Endodermal cell (in vitro differentiated cells): Measurements from ENCODE around the gene MFSD2A. TPM values are rescaled to one million over a fixed set of nuclear protein-coding genes. Genes with fewer than 3 reads are reported as not detected.
A peak's percentile ranks its signal among the peaks of the same experiment; 100 is the strongest.

Experiments used
- DNase-seq: peaks from one replicate; pipeline ENCODE4 v3.0.0-alpha.2; 2017
- H3K27ac ChIP-seq: 2 replicates; pipeline ENCODE4 v1.5.1; 2013; ENCODE audit warnings: mild to moderate bottlenecking, low read depth, low read length, moderate library complexity
- H3K27me3 ChIP-seq: 2 replicates; pipeline ENCODE4 v1.6.1; 2013; ENCODE audit warnings: mild to moderate bottlenecking, low read length, moderate library complexity; ENCODE audit not compliant: insufficient read depth, control insufficient read depth, poor library complexity, severe bottlenecking
- H3K36me3 ChIP-seq: 2 replicates; pipeline ENCODE4 v1.7.0; 2013; ENCODE audit warnings: mild to moderate bottlenecking, low read length, moderate library complexity; ENCODE audit not compliant: control insufficient read depth, insufficient read depth
- H3K4me1 ChIP-seq: one replicate; pipeline ENCODE4 v1.7.0; 2013; ENCODE audit warnings: low read length; ENCODE audit not compliant: control insufficient read depth, insufficient read depth
- H3K4me3 ChIP-seq: 2 replicates; pipeline ENCODE4 v1.5.1; 2013; ENCODE audit warnings: mild to moderate bottlenecking, low read length, moderate library complexity
- H3K9ac ChIP-seq: 2 replicates; pipeline ENCODE4 v1.6.1; 2013; ENCODE audit warnings: mild to moderate bottlenecking, low read length, moderate library complexity; ENCODE audit not compliant: poor library complexity, severe bottlenecking; ENCODE audit errors: extremely low read depth
- H3K9me3 ChIP-seq: 2 replicates; pipeline ENCODE4 v1.6.1; 2013; ENCODE audit warnings: mild to moderate bottlenecking, low read length, moderate library complexity; ENCODE audit not compliant: control insufficient read depth
- H3K27ac Mint-ChIP-seq: 2 replicates; pipeline ENCODE4 v1.8.0; 2020; ENCODE audit warnings: mixed read lengths
- H3K27me3 Mint-ChIP-seq: 2 replicates; pipeline ENCODE4 v1.8.0; 2021; ENCODE audit warnings: mild to moderate bottlenecking, mixed read lengths; ENCODE audit not compliant: insufficient read depth
- H3K36me3 Mint-ChIP-seq: 2 replicates; pipeline ENCODE4 v1.8.0; 2020; ENCODE audit warnings: low read depth, mixed read lengths
- H3K4me1 Mint-ChIP-seq: 2 replicates; pipeline ENCODE4 v1.8.0; 2020; ENCODE audit warnings: mixed read lengths
- H3K4me3 Mint-ChIP-seq: 2 replicates; pipeline ENCODE4 v1.8.0; 2020; ENCODE audit warnings: mild to moderate bottlenecking, moderate library complexity, mixed read lengths
- H3K9me3 Mint-ChIP-seq: 2 replicates; pipeline ENCODE4 v1.8.0; 2020; ENCODE audit warnings: mild to moderate bottlenecking, mixed read lengths
- WGBS, 2 experiments: methylation state at CpG; one replicate each; pipeline versions ENCODE4 v1.1.5 to v1.1.7; 2013; ENCODE audit warnings: missing lambda C conversion rate in 2 of 2, mixed read lengths in 1 of 2; ENCODE audit not compliant: insufficient coverage in 1 of 2, insufficient read length in 1 of 2; 5-methylcytosine and 5-hydroxymethylcytosine counted together
- total RNA-seq, 2 donors: library from RNA; stranded (reverse); fragmentation: NEBNext Ultra II Directional in 1 of 2; extraction: Animal tissue kit (Norgen Biotek cat#: 25700) in 1 of 2; gene quantifications; 2 replicates in 1 of 2; 3 replicates in 1 of 2; pipeline ENCODE4 v1.2.1, GENCODE V29; 2021
- TF ChIP-seq, protein P1 (sequence below): fragments of 200-600 bp; sonication (generic); conservative IDR thresholded peaks from 2 replicates; pipeline ENCODE4 v1.5.0; 2021; ENCODE audit warnings: antibody characterized with exemption, mild to moderate bottlenecking

MFSD2A gene
- total RNA-seq, 2 donors from 2014 or later = 6.3 to 8.5 TPM

DNA sequence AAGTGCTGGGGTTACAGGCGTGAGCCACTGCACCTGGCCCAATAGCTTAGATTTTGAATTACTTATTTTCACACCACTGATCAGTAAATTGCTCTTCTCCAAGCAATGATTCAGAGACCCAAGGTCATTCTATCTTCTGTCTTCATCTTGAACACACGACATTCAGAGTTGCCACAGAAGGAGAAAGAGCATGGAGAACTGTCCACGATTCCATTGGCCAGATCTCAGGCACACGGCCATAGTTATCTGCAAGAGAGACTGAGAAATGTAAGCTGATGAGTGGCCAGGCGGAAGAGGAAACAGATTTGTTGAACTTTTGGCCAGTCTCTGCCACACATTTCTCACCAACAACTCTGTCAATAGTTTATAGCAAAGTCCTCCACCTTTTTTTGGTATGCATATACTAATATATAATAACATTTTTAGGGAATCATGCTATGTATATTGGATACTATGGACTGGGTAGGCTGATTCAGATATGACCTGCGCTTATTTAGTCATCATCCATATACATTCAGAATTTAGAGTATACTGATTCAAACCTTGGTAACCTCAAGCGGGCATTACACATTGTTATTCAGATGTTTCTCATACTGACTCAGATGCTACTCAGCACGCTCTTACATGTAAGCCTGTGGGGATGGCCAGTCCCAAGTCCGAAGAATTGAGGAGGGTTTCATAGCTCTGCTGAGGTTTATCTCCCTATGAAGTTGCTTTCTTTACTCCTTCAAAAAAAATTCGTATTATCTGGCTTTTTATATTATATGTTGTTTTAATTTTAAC is 60.1 kb downstream of the MFSD2A start:
- H3K27ac ChIP-seq = no peak overlapping the region
- peaks cover 7% of the 10 kb centered on the region for H3K9me3 ChIP-seq
- H3K4me3 ChIP-seq = no peak overlapping the region
- Mint-ChIP-seq H3K4me3 (no peak overlapping the region), H3K27ac (no peak overlapping the region), H3K27me3 (peaks cover 3% of the 10 kb centered on the region), H3K4me1 (no peaks in the 10 kb centered on the region), H3K9me3 (peaks cover 15% of the 10 kb centered on the region), H3K36me3 (no peaks in the 10 kb centered on the region)
- H3K27me3 ChIP-seq = no peaks in the 10 kb centered on the region
- DNase-seq = peak; percentile 17
- TF ChIP-seq, protein P1, sequence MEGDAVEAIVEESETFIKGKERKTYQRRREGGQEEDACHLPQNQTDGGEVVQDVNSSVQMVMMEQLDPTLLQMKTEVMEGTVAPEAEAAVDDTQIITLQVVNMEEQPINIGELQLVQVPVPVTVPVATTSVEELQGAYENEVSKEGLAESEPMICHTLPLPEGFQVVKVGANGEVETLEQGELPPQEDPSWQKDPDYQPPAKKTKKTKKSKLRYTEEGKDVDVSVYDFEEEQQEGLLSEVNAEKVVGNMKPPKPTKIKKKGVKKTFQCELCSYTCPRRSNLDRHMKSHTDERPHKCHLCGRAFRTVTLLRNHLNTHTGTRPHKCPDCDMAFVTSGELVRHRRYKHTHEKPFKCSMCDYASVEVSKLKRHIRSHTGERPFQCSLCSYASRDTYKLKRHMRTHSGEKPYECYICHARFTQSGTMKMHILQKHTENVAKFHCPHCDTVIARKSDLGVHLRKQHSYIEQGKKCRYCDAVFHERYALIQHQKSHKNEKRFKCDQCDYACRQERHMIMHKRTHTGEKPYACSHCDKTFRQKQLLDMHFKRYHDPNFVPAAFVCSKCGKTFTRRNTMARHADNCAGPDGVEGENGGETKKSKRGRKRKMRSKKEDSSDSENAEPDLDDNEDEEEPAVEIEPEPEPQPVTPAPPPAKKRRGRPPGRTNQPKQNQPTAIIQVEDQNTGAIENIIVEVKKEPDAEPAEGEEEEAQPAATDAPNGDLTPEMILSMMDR = no peak
- H3K9ac ChIP-seq = no peak overlapping the region
- H3K36me3 ChIP-seq = no peaks in the 10 kb centered on the region
- WGBS, 2 experiments = 78 to 79% methylated on average over 6 to 9 of the region's 10 CpGs
- H3K4me1 ChIP-seq = no peaks in the 10 kb centered on the region

DNA sequence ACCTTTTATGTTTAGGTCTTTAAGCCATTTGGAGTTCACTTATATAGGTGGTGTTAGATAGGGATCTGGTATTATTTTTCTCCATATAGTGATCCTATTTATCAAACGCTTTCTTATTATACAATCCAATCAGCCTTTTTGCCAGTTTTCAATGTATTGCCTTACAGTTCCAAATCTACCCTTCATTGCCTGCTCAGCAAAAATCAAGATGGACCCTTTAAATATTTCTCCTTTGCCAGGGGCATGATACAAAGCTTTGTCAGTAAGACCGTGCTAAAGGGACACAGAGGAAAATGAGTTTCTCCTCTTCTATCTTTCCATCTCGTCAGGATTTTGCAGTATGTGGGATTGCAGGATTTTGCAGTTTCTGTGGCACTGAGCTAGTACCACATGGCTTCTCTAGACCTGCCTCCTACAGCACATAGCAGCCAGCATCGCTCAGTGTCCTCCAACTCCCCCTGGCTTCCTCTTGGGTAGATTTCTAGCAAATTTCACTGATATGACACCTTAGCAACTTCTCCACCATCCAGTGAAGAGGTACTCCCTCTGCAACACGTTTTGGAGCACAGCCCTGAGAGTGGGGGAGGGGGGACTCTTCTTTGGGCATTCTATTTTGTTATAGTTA is 63.1 kb downstream of the MFSD2A start:
- H3K27ac ChIP-seq = no peak overlapping the region
- TF ChIP-seq, protein P1 = peak; percentile 38
- DNase-seq = peak; percentile 51
- no peak overlapping the region for H3K9ac ChIP-seq
- no peaks in the 10 kb centered on the region for H3K36me3 ChIP-seq
- no peaks in the 10 kb centered on the region for H3K4me1 Mint-ChIP-seq
- H3K27ac Mint-ChIP-seq = no peak overlapping the region
- no peak overlapping the region for H3K4me3 ChIP-seq
- H3K27me3 ChIP-seq = no peaks in the 10 kb centered on the region
- no peak overlapping the region for H3K4me3 Mint-ChIP-seq
- 83 to 85% methylated on average over 4 to 5 of the region's 5 CpGs for WGBS, 2 experiments
- H3K36me3 Mint-ChIP-seq = no peaks in the 10 kb centered on the region
- H3K4me1 ChIP-seq = no peaks in the 10 kb centered on the region
- H3K9me3 Mint-ChIP-seq = peaks cover 8% of the 10 kb centered on the region
- peaks cover 7% of the 10 kb centered on the region for H3K27me3 Mint-ChIP-seq
- no peaks in the 10 kb centered on the region for H3K9me3 ChIP-seq

Other genes starting within 250 kb of the MFSD2A start
- gene PPIE, start 216.3 kb upstream of the MFSD2A start, total RNA-seq = 10 to 100 TPM; 39.5 to 59.4 TPM
- gene OXCT2, start 183.8 kb upstream of the MFSD2A start, total RNA-seq = 1 to 10 TPM; 1.8 TPM
- gene BMP8B, start 166.3 kb upstream of the MFSD2A start, total RNA-seq = under 1 TPM; 0.13 to 0.29 TPM
- gene TRIT1, start 71.6 kb upstream of the MFSD2A start, total RNA-seq = 10 to 100 TPM; 26.2 to 35.1 TPM
- 10 to 100 TPM; 35.0 to 39.5 TPM for gene MYCL, start 53.2 kb upstream of the MFSD2A start, total RNA-seq
- gene CAP1, start 85.6 kb downstream of the MFSD2A start, total RNA-seq = 100 to 1,000 TPM; 260 to 287 TPM
- gene PPT1, start 142.1 kb downstream of the MFSD2A start, total RNA-seq = 100 to 1,000 TPM in 1 of 2 donors, 10 to 100 TPM in 1; 85.7 to 111 TPM
- 10 to 100 TPM; 18.8 to 23.3 TPM for gene RLF, start 206.2 kb downstream of the MFSD2A start, total RNA-seq